CD4-positive, alpha-beta T cell (primary cell): ENCODE measurements around the gene SPATA12. TPM values are rescaled to one million over a fixed set of nuclear protein-coding genes. Genes with fewer than 3 reads are reported as not detected.

Source experiments
- ATAC-seq: fragments of 200-7000 bp; cut with Tn5 transposase; one replicate; pipeline ENCODE4 v1.10.0; 2022; ENCODE audit warnings: mild to moderate bottlenecking; ENCODE audit not compliant: poor library complexity
- CTCF ChIA-PET: fragments of 350-600 bp; sonication (Branson Sonifier 250); formaldehyde crosslinking; loops from one replicate; lab custom pipeline; 2021; ENCODE audit warnings: antibody characterized with exemption, inconsistent platforms; lab: Charles Lee
- POLR2A ChIA-PET: fragments of 350-600 bp; sonication (Branson Sonifier 250); formaldehyde crosslinking; loops from one replicate; lab custom pipeline; 2021; ENCODE audit warnings: antibody characterized with exemption, inconsistent platforms; lab: Charles Lee
- DNase-seq, 14 experiments: peaks; one replicate each; pipeline ENCODE4 v3.0.0-alpha.2; 2013 to 2020; ENCODE audit warnings: mixed read lengths in 2 of 14
- H3K27ac ChIP-seq, 2 donors: one replicate each; pipeline versions ENCODE4 v1.5.1 to v1.7.0; 2013; ENCODE audit warnings: low read length in 2 of 2, low read depth in 1 of 2, mild to moderate bottlenecking in 1 of 2
- H3K27me3 ChIP-seq, 2 experiments: 1 replicate in 1 of 2; 2 replicates in 1 of 2; pipeline versions ENCODE4 v1.6.1 to v1.7.0; 2013; ENCODE audit warnings: low read length in 2 of 2, control low read depth in 1 of 2, mild to moderate bottlenecking in 1 of 2, moderate library complexity in 1 of 2; ENCODE audit not compliant: insufficient read depth in 2 of 2, control insufficient read depth in 1 of 2
- H3K36me3 ChIP-seq: one replicate; pipeline ENCODE4 v1.6.1; 2013; ENCODE audit warnings: low read length, control low read depth; ENCODE audit not compliant: insufficient read depth
- H3K4me1 ChIP-seq: one replicate; pipeline ENCODE4 v1.6.1; 2013; ENCODE audit warnings: low read length, control low read depth; ENCODE audit not compliant: insufficient read depth
- H3K4me3 ChIP-seq: one replicate; pipeline ENCODE4 v1.5.1; 2013; ENCODE audit warnings: mild to moderate bottlenecking, low read length, moderate library complexity
- H3K9me3 ChIP-seq, 2 experiments: 1 replicate in 1 of 2; 2 replicates in 1 of 2; pipeline versions ENCODE4 v1.6.1 to v1.7.0; 2013; ENCODE audit warnings: low read length in 2 of 2, mild to moderate bottlenecking in 2 of 2, control low read depth in 1 of 2, moderate library complexity in 1 of 2; ENCODE audit not compliant: control insufficient read depth in 1 of 2, insufficient read depth in 1 of 2
- H3K27ac Mint-ChIP-seq: one replicate; pipeline ENCODE4 v1.8.0; 2020; ENCODE audit warnings: mixed read lengths
- H3K27me3 Mint-ChIP-seq: one replicate; pipeline ENCODE4 v1.8.0; 2021; ENCODE audit warnings: mixed read lengths
- H3K36me3 Mint-ChIP-seq: one replicate; pipeline ENCODE4 v1.8.0; 2021; ENCODE audit warnings: low read depth, mixed read lengths
- H3K4me1 Mint-ChIP-seq: one replicate; pipeline ENCODE4 v1.8.0; 2021; ENCODE audit warnings: low read depth, mixed read lengths
- H3K4me3 Mint-ChIP-seq: one replicate; pipeline ENCODE4 v1.8.0; 2020; ENCODE audit warnings: mild to moderate bottlenecking, mixed read lengths
- H3K9me3 Mint-ChIP-seq: one replicate; pipeline ENCODE4 v1.8.0; 2020; ENCODE audit warnings: mixed read lengths
- CTCF ChIP-seq: fragments of 200-600 bp; IDR thresholded peaks from one replicate; pipeline ENCODE4 v1.8.0; 2022; ENCODE audit warnings: antibody characterized with exemption, mild to moderate bottlenecking
- intact Hi-C, 2 experiments: fragments of 100-400 bp; cut with DNase I in 1 of 2; cut with micrococcal nuclease in 1 of 2; formaldehyde crosslinking; loops; one replicate each; pipeline versions ENCODE4 v1.15.1 to v1.9.0; 2023 to 2025; cut with DNase I, micrococcal nuclease
- total RNA-seq, 174 experiments: library from RNA in 2 of 174; stranded (reverse) in 2 of 174; gene quantifications; one replicate each; pipeline ENCODE4 v1.2.3 and lab custom pipeline; 2021 to 2026

The SPATA12 gene
- total RNA-seq, 2 experiments from 2014 or later: not detected

- DNase-seq (no peak), ATAC-seq (no peak)
- intact Hi-C loops: no loop called here
- Mint-ChIP-seq H3K27me3 (peaks cover 8% of the 10 kb centered on the region), H3K9me3 (no peaks in the 10 kb centered on the region), H3K4me1 (no peaks in the 10 kb centered on the region), H3K27ac (no peak overlapping the region), H3K4me3 (no peak overlapping the region), H3K36me3 (no peaks in the 10 kb centered on the region)
- Histone ChIP-seq H3K27me3 (peaks cover 0 to 3% of the 10 kb centered on the region in 2 experiments), H3K4me3 (no peak overlapping the region), H3K27ac (no peak overlapping the region), H3K36me3 (no peaks in the 10 kb centered on the region), H3K4me1 (no peaks in the 10 kb centered on the region), H3K9me3 (no peaks in the 10 kb centered on the region)
- no peak for TF ChIP-seq CTCF
- ChIA-PET CTCF (no interaction called here), POLR2A (interaction anchor here (0.8 kb wide), 1 partner anchor 204 kb away, joined by 3 read pairs; no protein-coding TSS in a partner anchor)
Measured at GRCh38 chr3:57046101-57046765, 14.2 kb upstream of the SPATA12 start.

- Mint-ChIP-seq H3K36me3 (no peaks in the 10 kb centered on the region), H3K27me3 (peaks cover 8% of the 10 kb centered on the region), H3K4me3 (no peak overlapping the region), H3K27ac (no peak overlapping the region), H3K9me3 (no peaks in the 10 kb centered on the region), H3K4me1 (no peaks in the 10 kb centered on the region)
- Histone ChIP-seq H3K4me1 (no peaks in the 10 kb centered on the region), H3K36me3 (no peaks in the 10 kb centered on the region), H3K27me3 (peaks cover 0 to 3% of the 10 kb centered on the region in 2 experiments), H3K9me3 (no peaks in the 10 kb centered on the region), H3K27ac (no peak overlapping the region), H3K4me3 (no peak overlapping the region)
- ATAC-seq (no peak), DNase-seq (no peak)
- intact Hi-C loops: no loop called here
- POLR2A ChIA-PET: interaction anchor here (0.7 kb wide), 1 partner anchor 1734 kb away, joined by 3 read pairs; no protein-coding TSS in a partner anchor
- CTCF ChIA-PET: no interaction called here
- TF ChIP-seq CTCF: no peak
Measured at GRCh38 chr3:57048052-57048671, 12.3 kb upstream of the SPATA12 start.

- intact Hi-C loops: no loop called here
- no peak for ATAC-seq
- ChIA-PET CTCF (no interaction called here), POLR2A (interaction anchor here (0.7 kb wide), 1 partner anchor 1734 kb away, joined by 3 read pairs; no protein-coding TSS in a partner anchor)
- no peak for DNase-seq
- H3K36me3 ChIP-seq: no peaks in the 10 kb centered on the region
- no peaks in the 10 kb centered on the region for H3K4me1 ChIP-seq
- no peak overlapping the region for H3K27ac ChIP-seq
- H3K4me3 ChIP-seq: no peak overlapping the region
- H3K36me3 Mint-ChIP-seq: no peaks in the 10 kb centered on the region
- H3K27me3 ChIP-seq: peaks cover 0 to 3% of the 10 kb centered on the region in 2 experiments
- H3K27ac Mint-ChIP-seq: no peak overlapping the region
- H3K9me3 ChIP-seq: no peaks in the 10 kb centered on the region
- no peak for TF ChIP-seq CTCF
- H3K4me1 Mint-ChIP-seq: no peaks in the 10 kb centered on the region
- no peak overlapping the region for H3K4me3 Mint-ChIP-seq
- peaks cover 8% of the 10 kb centered on the region for H3K27me3 Mint-ChIP-seq
- H3K9me3 Mint-ChIP-seq: no peaks in the 10 kb centered on the region
Measured at GRCh38 chr3:57048728-57049127, 11.7 kb upstream of the SPATA12 start.
